K562 (cell line): ENCODE data around the gene MRPS10. TPM values are rescaled to one million over a fixed set of nuclear protein-coding genes. Genes with fewer than 3 reads are reported as not detected.

Experiments
- ADNP ChIP-seq: fragments of 200-800 bp; sonication (Bioruptor generic); IDR thresholded peaks from 2 replicates; pipeline ENCODE4 v1.6.1; 2016; ENCODE audit warnings: missing genetic modification characterization, missing compliant biosample characterization
- CBX1 ChIP-seq: sonication (generic); IDR thresholded peaks from 2 replicates; pipeline ENCODE4 v1.6.1; 2016; ENCODE audit warnings: antibody characterized with exemption, low read depth, mild to moderate bottlenecking
- ELF4 ChIP-seq: fragments of 450-650 bp; formaldehyde crosslinking; IDR thresholded peaks from 2 replicates; pipeline ENCODE4 v1.4.0; 2022; ENCODE audit warnings: missing genetic modification characterization
- EZH2 ChIP-seq: IDR thresholded peaks from 2 replicates; pipeline ENCODE4 v1.6.1; 2012; ENCODE audit warnings: low read depth, mild to moderate bottlenecking, inconsistent platforms, low read length, borderline replicate concordance
- HNRNPL ChIP-seq: fragments of 200-400 bp; formaldehyde crosslinking; IDR thresholded peaks from 2 replicates; pipeline ENCODE4 v1.6.1; 2017; ENCODE audit warnings: low read depth, mild to moderate bottlenecking, low read length
- MEIS2 ChIP-seq: fragments of 450-650 bp; IDR thresholded peaks from 2 replicates; pipeline ENCODE4 v1.6.1; 2014; ENCODE audit warnings: mild to moderate bottlenecking; ENCODE audit not compliant: partially characterized antibody
- MXI1 ChIP-seq: IDR thresholded peaks from 2 replicates; pipeline ENCODE4 v1.6.1; 2011; ENCODE audit warnings: low read depth, mild to moderate bottlenecking, improper control_type of control experiment, low read length
- NCOA1 ChIP-seq: fragments of 450-650 bp; IDR thresholded peaks from 2 replicates; pipeline ENCODE4 v1.6.1; 2016; ENCODE audit warnings: low read depth
- POLR3G ChIP-seq: IDR thresholded peaks from 2 replicates; pipeline ENCODE4 v1.6.1; 2011; ENCODE audit not compliant: insufficient read length, insufficient replicate concordance; ENCODE audit errors: extremely low read depth
- PRMT5 ChIP-seq: sonication (generic); formaldehyde crosslinking; IDR thresholded peaks from 2 replicates; pipeline ENCODE4 v1.5.0; 2020; ENCODE audit warnings: missing genetic modification reagents
- SP1 ChIP-seq: sonication (generic); formaldehyde crosslinking; IDR thresholded peaks from 2 replicates; pipeline ENCODE4 v1.8.1; 2022; ENCODE audit warnings: mild to moderate bottlenecking, missing genetic modification reagents
- SRF ChIP-seq, 2 experiments: fragments of 250-450, 450-650 bp in 1 of 2; sonication (Bioruptor Pico) in 1 of 2; sonication (generic) in 1 of 2; formaldehyde crosslinking; IDR thresholded peaks; 2 replicates each; pipeline versions ENCODE4 v1.5.0 to v1.5.1; 2020 to 2022; ENCODE audit warnings: mild to moderate bottlenecking in 1 of 2, missing genetic modification reagents in 1 of 2
- TARDBP ChIP-seq: fragments of 450-650 bp; IDR thresholded peaks from 2 replicates; pipeline ENCODE4 v1.6.1; 2016
- TCF7L2 ChIP-seq: fragments of 150-350 bp; IDR thresholded peaks from 2 replicates; pipeline ENCODE4 v1.6.1; 2016; ENCODE audit warnings: low read depth, mild to moderate bottlenecking, low read length, moderate library complexity
- ZKSCAN8 ChIP-seq: fragments of 200-800 bp; sonication (Bioruptor generic); IDR thresholded peaks from 2 replicates; pipeline ENCODE4 v1.6.1; 2016; ENCODE audit warnings: missing genetic modification characterization, missing compliant biosample characterization
- ZNF224 ChIP-seq: sonication (generic); formaldehyde crosslinking; IDR thresholded peaks from 2 replicates; pipeline ENCODE4 v1.8.0; 2022; ENCODE audit warnings: mild to moderate bottlenecking, missing genetic modification reagents
- ZNF57 ChIP-seq: fragments of 450-650 bp; formaldehyde crosslinking; IDR thresholded peaks from 2 replicates; pipeline ENCODE4 v1.4.0; 2020; ENCODE audit warnings: mild to moderate bottlenecking, moderate library complexity
- ZNF644 ChIP-seq: fragments of 200-800 bp; sonication (Bioruptor generic); IDR thresholded peaks from 2 replicates; pipeline ENCODE4 v1.6.1; 2016; ENCODE audit warnings: low read depth, missing genetic modification characterization, missing compliant biosample characterization
- ZNF766 ChIP-seq: fragments of 200-800 bp; sonication (Bioruptor generic); conservative IDR thresholded peaks from 2 replicates; pipeline ENCODE4 v1.6.1; 2016; ENCODE audit warnings: missing genetic modification characterization, missing compliant biosample characterization
- polyA plus RNA-seq, 8 experiments: library from polyadenylated mRNA; depleted of rRNA in 4 of 8; stranded (reverse) in 5 of 8; unstranded in 3 of 8; fragments of >200 nt; fragmentation: Nextera tagmentation in 2 of 8; fragmentation: Illumina TruSeq in 1 of 8; extraction: Ambion mirVana in 2 of 8; extraction: Trizol in 1 of 8; gene quantifications; 2 replicates each; pipeline versions ENCODE4 v1.2.1 to v1.2.3, GENCODE V29; 2011 to 2014; ENCODE audit warnings: inconsistent platforms in 1 of 8, missing spikeins in 1 of 8
- total RNA-seq, 7 experiments: library from RNA; depleted of rRNA in 6 of 7; stranded (reverse); fragments of >200 nt in 6 of 7; fragmentation: Illumina TruSeq in 2 of 7; extraction: Trizol in 2 of 7; gene quantifications; 2 replicates each; pipeline versions ENCODE4 v1.2.1 to v1.2.3, GENCODE V29; 2011 to 2021; ENCODE audit warnings: low replicate concordance in 1 of 7
- TF ChIP-seq, protein P1 (sequence below): sonication (generic); formaldehyde crosslinking; IDR thresholded peaks from 2 replicates; pipeline ENCODE4 v1.8.1; 2023; ENCODE audit warnings: missing genetic modification reagents, mild to moderate bottlenecking, borderline replicate concordance
- TF ChIP-seq, protein P2 (sequence below): fragments of 250-450 bp; sonication (Bioruptor Pico); IDR thresholded peaks from 2 replicates; pipeline ENCODE4 v1.8.0; 2022; ENCODE audit warnings: moderate library complexity, mild to moderate bottlenecking, inconsistent platforms
- TF ChIP-seq, protein P3 (sequence below): fragments of 250-450 bp; sonication (Bioruptor Pico); IDR thresholded peaks from 2 replicates; pipeline ENCODE4 v1.8.0; 2021; ENCODE audit warnings: borderline replicate concordance, mild to moderate bottlenecking, moderate library complexity; ENCODE audit not compliant: poor library complexity, severe bottlenecking

Gene MRPS10
- total and polyA plus RNA-seq, 9 of the 15 experiments (the other 6 are each of a cell fraction or from before 2014, with no cell fraction given), result 48.6 to 166 (median 93.7) TPM

DNA sequence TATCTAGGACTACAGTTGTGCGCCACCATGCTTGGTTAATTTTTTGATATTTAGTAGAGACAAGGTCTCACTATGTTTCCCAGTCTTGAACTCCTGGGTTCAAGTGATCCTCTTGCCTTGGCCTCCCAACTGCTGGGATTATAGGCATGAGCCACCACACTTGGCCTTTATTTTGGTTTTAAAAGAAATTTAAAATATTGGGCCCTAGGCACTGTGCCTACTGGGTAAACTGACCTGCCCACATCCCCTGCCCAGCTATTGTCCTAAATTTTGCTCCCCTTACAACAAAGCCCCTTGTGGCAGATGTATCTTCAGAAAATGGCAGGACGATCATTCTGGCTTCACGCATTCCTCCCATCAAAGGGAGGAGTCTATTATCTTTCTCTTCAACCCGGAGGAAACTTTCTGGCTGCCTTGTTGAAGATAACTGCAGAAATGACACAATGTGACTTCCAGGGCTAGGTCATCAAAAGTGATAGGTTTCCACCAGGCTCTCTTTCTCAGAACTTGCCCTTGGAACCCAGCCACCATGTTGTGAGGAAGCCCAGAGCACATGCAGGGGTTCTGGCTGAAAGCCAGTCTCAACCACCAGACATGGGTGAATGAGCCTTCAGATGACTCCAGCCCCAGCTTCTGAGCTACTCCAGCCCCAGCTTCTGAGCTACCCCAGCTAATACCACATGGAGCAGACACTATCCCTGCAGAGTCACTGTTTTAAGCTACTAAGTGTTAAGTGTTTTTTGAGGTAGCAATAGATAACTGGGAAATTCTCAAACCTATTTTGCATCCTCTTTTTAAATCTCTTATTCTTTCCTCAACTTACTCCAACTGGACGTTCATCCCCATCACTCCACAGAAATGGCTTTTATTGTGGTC is 18.3 kb downstream of the MRPS10 start (continued):
- TF ChIP-seq, protein P1, sequence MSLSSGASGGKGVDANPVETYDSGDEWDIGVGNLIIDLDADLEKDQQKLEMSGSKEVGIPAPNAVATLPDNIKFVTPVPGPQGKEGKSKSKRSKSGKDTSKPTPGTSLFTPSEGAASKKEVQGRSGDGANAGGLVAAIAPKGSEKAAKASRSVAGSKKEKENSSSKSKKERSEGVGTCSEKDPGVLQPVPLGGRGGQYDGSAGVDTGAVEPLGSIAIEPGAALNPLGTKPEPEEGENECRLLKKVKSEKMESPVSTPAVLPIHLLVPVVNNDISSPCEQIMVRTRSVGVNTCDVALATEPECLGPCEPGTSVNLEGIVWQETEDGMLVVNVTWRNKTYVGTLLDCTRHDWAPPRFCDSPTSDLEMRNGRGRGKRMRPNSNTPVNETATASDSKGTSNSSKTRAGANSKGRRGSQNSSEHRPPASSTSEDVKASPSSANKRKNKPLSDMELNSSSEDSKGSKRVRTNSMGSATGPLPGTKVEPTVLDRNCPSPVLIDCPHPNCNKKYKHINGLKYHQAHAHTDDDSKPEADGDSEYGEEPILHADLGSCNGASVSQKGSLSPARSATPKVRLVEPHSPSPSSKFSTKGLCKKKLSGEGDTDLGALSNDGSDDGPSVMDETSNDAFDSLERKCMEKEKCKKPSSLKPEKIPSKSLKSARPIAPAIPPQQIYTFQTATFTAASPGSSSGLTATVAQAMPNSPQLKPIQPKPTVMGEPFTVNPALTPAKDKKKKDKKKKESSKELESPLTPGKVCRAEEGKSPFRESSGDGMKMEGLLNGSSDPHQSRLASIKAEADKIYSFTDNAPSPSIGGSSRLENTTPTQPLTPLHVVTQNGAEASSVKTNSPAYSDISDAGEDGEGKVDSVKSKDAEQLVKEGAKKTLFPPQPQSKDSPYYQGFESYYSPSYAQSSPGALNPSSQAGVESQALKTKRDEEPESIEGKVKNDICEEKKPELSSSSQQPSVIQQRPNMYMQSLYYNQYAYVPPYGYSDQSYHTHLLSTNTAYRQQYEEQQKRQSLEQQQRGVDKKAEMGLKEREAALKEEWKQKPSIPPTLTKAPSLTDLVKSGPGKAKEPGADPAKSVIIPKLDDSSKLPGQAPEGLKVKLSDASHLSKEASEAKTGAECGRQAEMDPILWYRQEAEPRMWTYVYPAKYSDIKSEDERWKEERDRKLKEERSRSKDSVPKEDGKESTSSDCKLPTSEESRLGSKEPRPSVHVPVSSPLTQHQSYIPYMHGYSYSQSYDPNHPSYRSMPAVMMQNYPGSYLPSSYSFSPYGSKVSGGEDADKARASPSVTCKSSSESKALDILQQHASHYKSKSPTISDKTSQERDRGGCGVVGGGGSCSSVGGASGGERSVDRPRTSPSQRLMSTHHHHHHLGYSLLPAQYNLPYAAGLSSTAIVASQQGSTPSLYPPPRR (CRISPR knock-in tag), result peak; percentile 86; the same call in 1 of the 2 replicates
- TF ChIP-seq, protein P2, sequence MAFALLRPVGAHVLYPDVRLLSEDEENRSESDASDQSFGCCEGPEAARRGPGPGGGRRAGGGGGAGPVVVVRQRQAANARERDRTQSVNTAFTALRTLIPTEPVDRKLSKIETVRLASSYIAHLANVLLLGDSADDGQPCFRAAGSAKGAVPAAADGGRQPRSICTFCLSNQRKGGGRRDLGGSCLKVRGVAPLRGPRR (CRISPR knock-in tag), result no peak
- TF ChIP-seq ZKSCAN8 (CRISPR knock-in tag), result peak; percentile 85
- TF ChIP-seq ADNP, result peak; percentile 70
- TF ChIP-seq PRMT5 (CRISPR knock-in tag), result no peak
- peak; percentile 66; the same call in 1 of the 2 replicates for TF ChIP-seq CBX1
- peak; percentile 65; the same call in 1 of the 2 replicates for TF ChIP-seq ELF4 (CRISPR knock-in tag)
- TF ChIP-seq ZNF644 (tag), result peak; percentile 85
- peak in 1 of 2 experiments; percentile 56; a peak in 1 of 4 replicates for TF ChIP-seq SRF (CRISPR knock-in tag; IDR thresholded peaks at IDR 0.05)
- no peak for TF ChIP-seq ZNF224 (CRISPR knock-in tag)
- TF ChIP-seq NCOA1, result peak; percentile 93
- peak; percentile 88 for TF ChIP-seq SP1 (CRISPR knock-in tag)
- TF ChIP-seq, protein P3, sequence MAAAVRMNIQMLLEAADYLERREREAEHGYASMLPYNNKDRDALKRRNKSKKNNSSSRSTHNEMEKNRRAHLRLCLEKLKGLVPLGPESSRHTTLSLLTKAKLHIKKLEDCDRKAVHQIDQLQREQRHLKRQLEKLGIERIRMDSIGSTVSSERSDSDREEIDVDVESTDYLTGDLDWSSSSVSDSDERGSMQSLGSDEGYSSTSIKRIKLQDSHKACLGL (CRISPR knock-in tag), result peak; percentile 57
- 0 out of 2 replicates have a peak, but pooled peaks have one; percentile 27 for TF ChIP-seq HNRNPL
- no peak for TF ChIP-seq POLR3G
- TF ChIP-seq ZNF57 (CRISPR knock-in tag), result 0 out of 2 replicates have a peak, but pooled peaks have one; percentile 23
- peak; percentile 64; the same call in 1 of the 2 replicates for TF ChIP-seq TCF7L2
- TF ChIP-seq ZNF766, result peak; percentile 86; the same call in 1 of the 2 replicates
- TF ChIP-seq EZH2, result no peak
- TF ChIP-seq MEIS2, result peak; percentile 94
- TF ChIP-seq TARDBP, result peak; percentile 85
- peak; percentile 82 for TF ChIP-seq MXI1
